Osteoblast (primary cell): ENCODE results near the gene SCGB3A1. TPM values are rescaled to one million over a fixed set of nuclear protein-coding genes. Genes with fewer than 3 reads are reported as not detected.

Experiments used
- DNase-seq: peaks from one replicate; pipeline ENCODE4 v3.0.0; 2011; ENCODE audit warnings: low spot score, mixed read lengths; ENCODE audit not compliant: insufficient read length; ENCODE audit errors: missing footprints
- H2AFZ ChIP-seq: 2 replicates; pipeline ENCODE4 v1.6.0; 2011; ENCODE audit warnings: mild to moderate bottlenecking, low read length
- H3K27ac ChIP-seq: 2 replicates; pipeline ENCODE4 v1.5.1; 2011; ENCODE audit warnings: mild to moderate bottlenecking, low read depth, low read length, moderate library complexity
- H3K27me3 ChIP-seq: 2 replicates; pipeline ENCODE4 v1.6.0; 2012; ENCODE audit warnings: mild to moderate bottlenecking, control low read depth, inconsistent platforms, low read length, moderate library complexity; ENCODE audit not compliant: insufficient read depth
- H3K36me3 ChIP-seq: 2 replicates; pipeline ENCODE4 v1.5.1; 2011; ENCODE audit warnings: mild to moderate bottlenecking, low read length, control low read depth, moderate library complexity; ENCODE audit not compliant: insufficient read depth
- H3K4me1 ChIP-seq: 2 replicates; pipeline ENCODE4 v1.5.1; 2011; ENCODE audit warnings: mild to moderate bottlenecking, low read length, control low read depth, moderate library complexity; ENCODE audit not compliant: insufficient read depth
- H3K4me2 ChIP-seq: 2 replicates; pipeline ENCODE4 v1.6.0; 2011; ENCODE audit warnings: mild to moderate bottlenecking, low read length; ENCODE audit not compliant: insufficient read depth
- H3K4me3 ChIP-seq: fragments of 200-600 bp; sonication (generic); 3 replicates; pipeline ENCODE4 v1.5.1; 2012; ENCODE audit warnings: mild to moderate bottlenecking, low read length, inconsistent platforms; ENCODE audit not compliant: insufficient read depth
- H3K79me2 ChIP-seq: 2 replicates; pipeline ENCODE4 v1.6.0; 2012; ENCODE audit warnings: mild to moderate bottlenecking, low read length, control low read depth, inconsistent platforms; ENCODE audit not compliant: insufficient read depth
- H3K9me3 ChIP-seq: 2 replicates; pipeline ENCODE4 v1.5.1; 2011; ENCODE audit warnings: low read depth, low read length, control low read depth
- H4K20me1 ChIP-seq: 2 replicates; pipeline ENCODE4 v1.6.0; 2012; ENCODE audit warnings: mild to moderate bottlenecking, low read length, control low read depth; ENCODE audit not compliant: insufficient read depth
- total RNA-seq: library from RNA; depleted of rRNA; stranded (reverse); fragments of >200 nt; gene quantifications from 2 replicates; pipeline ENCODE4 v1.2.3, GENCODE V29; 2012
- TF ChIP-seq, protein P1 (sequence below): IDR thresholded peaks from 2 replicates; pipeline ENCODE4 v1.5.1; 2011; ENCODE audit warnings: mild to moderate bottlenecking, low read depth, low read length, moderate library complexity; ENCODE audit errors: extremely low read depth

Gene SCGB3A1
- total RNA-seq, 1 donor = not detected

DNA sequence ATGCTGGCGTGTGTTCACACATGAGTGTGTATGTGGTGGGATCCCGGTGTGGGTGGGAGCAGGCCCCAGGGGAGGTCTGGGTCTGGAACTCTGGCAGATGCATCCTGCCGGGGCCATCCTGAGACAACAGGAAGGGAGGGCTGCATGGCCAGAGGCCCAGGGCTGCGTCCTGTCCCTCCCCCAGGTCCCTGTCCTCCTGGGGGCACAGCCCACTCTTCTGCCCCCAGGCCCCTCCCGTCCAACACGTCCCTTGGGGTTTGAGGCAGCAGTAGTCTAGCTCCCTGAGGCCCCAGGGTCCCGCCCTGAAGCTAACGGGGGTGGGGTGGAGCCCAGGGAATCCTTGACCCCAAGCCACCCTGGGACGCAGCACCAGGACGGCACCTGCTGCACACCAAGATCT, 41.5 kb upstream of the SCGB3A1 start:
- H4K20me1 ChIP-seq = no peaks in the 10 kb centered on the region
- no peaks in the 10 kb centered on the region for H3K4me1 ChIP-seq
- H3K79me2 ChIP-seq = no peaks in the 10 kb centered on the region
- DNase-seq = no peak
- no peak overlapping the region for H2AFZ ChIP-seq
- no peaks in the 10 kb centered on the region for H3K36me3 ChIP-seq
- no peak overlapping the region for H3K4me3 ChIP-seq
- H3K27ac ChIP-seq = no peak overlapping the region
- H3K4me2 ChIP-seq = no peak overlapping the region
- TF ChIP-seq, protein P1, sequence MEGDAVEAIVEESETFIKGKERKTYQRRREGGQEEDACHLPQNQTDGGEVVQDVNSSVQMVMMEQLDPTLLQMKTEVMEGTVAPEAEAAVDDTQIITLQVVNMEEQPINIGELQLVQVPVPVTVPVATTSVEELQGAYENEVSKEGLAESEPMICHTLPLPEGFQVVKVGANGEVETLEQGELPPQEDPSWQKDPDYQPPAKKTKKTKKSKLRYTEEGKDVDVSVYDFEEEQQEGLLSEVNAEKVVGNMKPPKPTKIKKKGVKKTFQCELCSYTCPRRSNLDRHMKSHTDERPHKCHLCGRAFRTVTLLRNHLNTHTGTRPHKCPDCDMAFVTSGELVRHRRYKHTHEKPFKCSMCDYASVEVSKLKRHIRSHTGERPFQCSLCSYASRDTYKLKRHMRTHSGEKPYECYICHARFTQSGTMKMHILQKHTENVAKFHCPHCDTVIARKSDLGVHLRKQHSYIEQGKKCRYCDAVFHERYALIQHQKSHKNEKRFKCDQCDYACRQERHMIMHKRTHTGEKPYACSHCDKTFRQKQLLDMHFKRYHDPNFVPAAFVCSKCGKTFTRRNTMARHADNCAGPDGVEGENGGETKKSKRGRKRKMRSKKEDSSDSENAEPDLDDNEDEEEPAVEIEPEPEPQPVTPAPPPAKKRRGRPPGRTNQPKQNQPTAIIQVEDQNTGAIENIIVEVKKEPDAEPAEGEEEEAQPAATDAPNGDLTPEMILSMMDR = no peak
- no peaks in the 10 kb centered on the region for H3K9me3 ChIP-seq
- no peaks in the 10 kb centered on the region for H3K27me3 ChIP-seq

DNA sequence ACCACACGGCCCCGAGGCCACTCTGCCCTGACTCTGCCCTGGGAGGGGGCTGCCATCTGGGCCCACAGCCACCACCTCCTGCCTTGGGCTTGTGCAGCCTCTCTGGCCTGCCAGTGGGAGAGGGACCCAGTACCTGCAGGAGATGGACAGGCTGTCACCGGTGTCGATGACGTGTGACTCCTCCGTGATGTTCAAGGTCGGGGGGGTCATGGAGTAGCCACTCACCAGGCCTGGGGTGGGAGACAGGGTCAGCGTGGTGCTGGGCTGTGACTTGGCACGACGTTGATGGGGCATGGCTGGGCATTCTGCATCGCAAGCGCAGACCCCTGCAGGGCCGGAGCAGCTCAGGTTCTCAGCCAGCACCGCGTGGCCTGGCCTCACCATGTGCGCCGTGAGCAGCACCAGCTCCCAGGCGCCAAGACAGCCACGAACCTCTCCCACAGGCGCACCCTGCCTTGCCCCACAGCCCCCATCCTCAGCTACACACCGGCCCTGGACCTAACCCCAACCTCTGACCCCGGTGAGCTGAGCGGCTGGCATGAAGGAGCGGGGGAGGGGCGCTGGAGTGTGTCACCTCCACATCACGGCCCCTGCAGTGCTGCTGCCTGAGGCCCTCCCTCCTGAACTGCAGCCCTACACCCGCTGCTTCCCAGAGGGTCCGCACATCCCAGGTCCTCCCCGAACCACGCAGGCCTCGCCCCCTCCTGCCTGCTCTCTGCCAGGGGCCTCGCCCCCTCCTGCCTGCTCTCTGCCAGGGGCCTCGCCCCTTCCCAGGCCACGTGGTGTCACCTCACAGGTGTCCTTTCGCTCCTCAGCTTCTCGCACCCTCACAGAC, 40.5 kb upstream of the SCGB3A1 start:
- no peak for DNase-seq
- Histone ChIP-seq H3K9me3 (no peaks in the 10 kb centered on the region), H3K4me1 (no peaks in the 10 kb centered on the region), H3K4me3 (no peak overlapping the region), H3K4me2 (no peak overlapping the region), H3K36me3 (no peaks in the 10 kb centered on the region), H3K27me3 (no peaks in the 10 kb centered on the region), H4K20me1 (no peaks in the 10 kb centered on the region), H3K79me2 (no peaks in the 10 kb centered on the region), H3K27ac (no peak overlapping the region), H2AFZ (no peak overlapping the region)
- TF ChIP-seq, protein P1 = no peak

DNA sequence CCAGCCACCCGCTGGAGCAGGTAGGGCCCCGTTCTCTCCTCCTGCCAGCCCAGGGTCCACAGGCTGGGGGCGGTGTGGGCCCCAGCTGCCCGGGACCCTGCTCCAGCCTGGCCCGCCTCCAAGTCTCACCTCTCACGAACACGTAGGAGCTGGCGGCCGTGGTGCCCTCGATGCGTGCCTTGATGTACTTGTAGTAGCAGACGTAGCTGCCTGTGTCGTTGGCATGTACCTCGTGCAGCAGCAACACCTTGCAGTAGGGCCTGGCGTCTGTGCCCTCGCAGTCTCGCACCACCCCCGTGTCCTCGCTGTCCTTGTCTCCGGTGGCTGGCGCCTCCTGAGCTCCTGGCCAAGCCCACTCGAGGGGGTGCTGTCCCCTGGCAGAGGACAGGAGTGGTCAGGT, 39.1 kb upstream of the SCGB3A1 start:
- Histone ChIP-seq H3K27me3 (no peaks in the 10 kb centered on the region), H3K4me3 (no peak overlapping the region), H4K20me1 (no peaks in the 10 kb centered on the region), H3K27ac (no peak overlapping the region), H3K9me3 (no peaks in the 10 kb centered on the region), H3K4me2 (no peak overlapping the region), H3K36me3 (no peaks in the 10 kb centered on the region), H2AFZ (no peak overlapping the region), H3K4me1 (no peaks in the 10 kb centered on the region), H3K79me2 (no peaks in the 10 kb centered on the region)
- TF ChIP-seq, protein P1 = no peak
- DNase-seq = no peak

DNA sequence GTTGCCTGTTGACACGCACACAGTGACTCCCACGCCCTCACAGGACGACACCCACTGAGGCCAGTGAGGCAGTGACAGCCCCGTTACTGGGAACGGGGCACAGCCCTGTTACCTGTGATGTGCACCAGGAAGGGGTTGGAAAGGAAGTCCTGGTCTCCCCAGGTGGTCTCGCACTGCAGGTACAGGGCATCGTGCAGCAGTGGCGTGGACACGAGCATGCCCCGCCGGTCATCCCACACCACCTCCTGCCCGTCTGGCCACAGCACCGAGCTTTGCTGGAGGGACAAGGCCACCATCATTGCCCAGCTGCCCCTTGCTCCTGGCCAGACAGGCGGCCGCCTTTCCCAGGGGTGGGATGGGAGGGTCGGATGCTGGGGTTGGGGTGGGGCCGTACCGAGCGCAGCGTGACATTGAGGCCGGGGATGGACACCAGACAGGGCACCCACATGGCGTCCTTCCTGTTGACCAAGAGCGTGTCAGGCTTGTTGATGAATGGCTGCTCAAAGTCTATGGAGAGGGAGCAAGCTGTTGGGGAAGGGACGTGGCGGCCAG, 38.6 kb upstream of the SCGB3A1 start:
- DNase-seq = no peak
- H3K9me3 ChIP-seq = no peaks in the 10 kb centered on the region

More for the DNA sequence above, 38.6 kb upstream of the SCGB3A1 start:
- Histone ChIP-seq H2AFZ (no peak overlapping the region), H3K4me2 (no peak overlapping the region), H4K20me1 (no peaks in the 10 kb centered on the region), H3K36me3 (no peaks in the 10 kb centered on the region), H3K4me3 (no peak overlapping the region), H3K27ac (no peak overlapping the region), H3K79me2 (no peaks in the 10 kb centered on the region), H3K4me1 (no peaks in the 10 kb centered on the region), H3K27me3 (no peaks in the 10 kb centered on the region)
- TF ChIP-seq, protein P1 = no peak
